Stimulated activated naive CD8-positive, alpha-beta T cell treated with anti-CD3 and anti-CD28 coated beads, Interleukin-15, amount 100 ng/mL, for 72 hours (primary cell): ENCODE measurements around the gene USP12.
"Not testable (repeated sequence)": the region's sequence is repeated elsewhere in the genome, so short reads cannot be mapped to it uniquely, and the experiment has no call there.

ENCODE experiments used
- ATAC-seq: fragments of 150-1000 bp; cut with Tn5 transposase; 2 replicates; pipeline ENCODE4 v1.10.0; 2021; ENCODE audit warnings: mild to moderate bottlenecking, moderate library complexity
- DNase-seq, 2 donors: peaks; one replicate each; pipeline ENCODE4 v3.0.0; 2021 to 2022
- H3K27ac Mint-ChIP-seq, 2 donors: one replicate each; pipeline ENCODE4 v1.8.0; 2022; ENCODE audit warnings: mild to moderate bottlenecking in 2 of 2, mixed read lengths in 2 of 2, moderate library complexity in 2 of 2
- H3K27me3 Mint-ChIP-seq: one replicate; pipeline ENCODE4 v1.8.0; 2022; ENCODE audit warnings: mixed read lengths
- H3K4me1 Mint-ChIP-seq: one replicate; pipeline ENCODE4 v1.8.0; 2022; ENCODE audit warnings: mild to moderate bottlenecking, mixed read lengths
- H3K4me3 Mint-ChIP-seq, 2 donors: one replicate each; pipeline ENCODE4 v1.8.0; 2022; ENCODE audit warnings: mild to moderate bottlenecking in 2 of 2, mixed read lengths in 2 of 2, moderate library complexity in 1 of 2
- H3K9me3 Mint-ChIP-seq, 2 donors: one replicate each; pipeline ENCODE4 v1.8.0; 2022; ENCODE audit warnings: mixed read lengths in 2 of 2

USP12 gene

DNA sequence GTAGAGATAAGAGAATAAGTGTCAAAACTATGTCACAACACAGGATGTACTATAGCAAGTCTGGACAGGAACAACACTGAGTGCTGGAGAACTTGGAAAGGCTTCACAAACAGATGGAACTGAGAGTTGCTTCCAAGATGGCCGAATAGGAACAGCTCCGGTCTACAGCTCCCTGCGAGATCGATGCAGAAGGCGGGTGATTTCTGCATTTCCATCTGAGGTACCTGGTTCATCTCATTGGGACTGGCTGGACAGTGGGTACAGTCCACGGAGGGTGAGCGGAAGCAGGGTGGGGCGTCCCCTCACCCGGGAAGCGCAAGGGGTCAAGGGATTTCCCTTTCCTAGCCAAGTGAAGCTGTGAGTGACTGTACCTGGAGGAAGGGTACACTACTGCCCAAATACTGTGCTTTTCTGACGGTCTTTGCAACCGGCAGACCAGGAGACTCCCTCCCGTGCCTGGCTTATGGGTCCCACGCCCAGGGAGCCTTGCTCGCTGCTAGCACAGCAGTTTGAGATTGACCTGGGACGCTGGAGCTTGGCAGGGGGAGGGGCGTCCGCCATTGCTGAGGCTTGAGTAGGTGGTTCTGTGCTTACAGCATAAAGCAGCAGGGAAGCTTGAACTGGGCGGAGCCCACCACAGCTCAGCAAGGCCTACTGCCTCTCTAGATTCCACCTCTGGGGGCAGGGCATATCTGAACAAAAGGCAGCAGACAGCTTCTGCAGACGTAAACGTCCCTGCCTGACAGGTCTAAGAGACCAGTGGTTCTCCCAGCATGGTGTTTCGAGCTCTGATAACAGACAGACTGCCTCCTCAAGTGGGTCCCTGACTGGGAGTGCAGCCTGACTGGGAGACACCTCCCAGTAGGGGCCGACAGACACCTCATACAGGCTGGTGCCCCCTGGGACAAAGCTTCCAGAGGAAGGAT is 46.0 kb downstream of the USP12 start:
- DNase-seq, result no peak
- Mint-ChIP-seq H3K27me3 (no peaks in the 10 kb centered on the region), H3K4me1 (peaks cover 75% of the 10 kb centered on the region), H3K27ac (no peak overlapping the region), H3K4me3 (peak overlapping the region in 1 of 2 donors; percentile 31), H3K9me3 (peaks cover 21 to 25% of the 10 kb centered on the region in 2 donors)
- no peak for ATAC-seq

DNA sequence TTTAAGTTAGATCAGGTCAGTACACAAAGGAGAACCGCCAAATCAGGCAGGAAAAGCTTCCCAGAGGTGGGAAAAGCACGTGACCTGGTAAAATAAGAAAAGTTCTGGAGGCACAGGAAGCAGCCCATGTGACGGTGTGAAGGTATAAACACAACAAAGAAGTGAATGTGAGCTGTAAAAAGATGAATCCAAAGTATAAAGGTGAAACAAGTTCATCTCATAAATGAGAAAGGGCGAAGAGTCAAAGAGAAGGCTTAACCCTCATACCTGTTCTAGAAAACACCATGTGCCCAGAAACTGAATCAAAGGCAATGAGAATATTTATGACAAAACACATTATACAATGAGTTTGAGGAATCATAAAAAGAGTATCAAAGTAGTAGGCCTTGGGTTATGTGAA is 47.0 kb downstream of the USP12 start:
- H3K4me3 Mint-ChIP-seq, result no peak overlapping the region
- no peak for DNase-seq
- ATAC-seq, result no peak
- H3K27ac Mint-ChIP-seq, result peak overlapping the region in 1 of 2 donors; percentile 37
- H3K27me3 Mint-ChIP-seq, result no peaks in the 10 kb centered on the region
- H3K4me1 Mint-ChIP-seq, result peaks cover 69% of the 10 kb centered on the region
- peaks cover 21 to 25% of the 10 kb centered on the region in 2 donors for H3K9me3 Mint-ChIP-seq

DNA sequence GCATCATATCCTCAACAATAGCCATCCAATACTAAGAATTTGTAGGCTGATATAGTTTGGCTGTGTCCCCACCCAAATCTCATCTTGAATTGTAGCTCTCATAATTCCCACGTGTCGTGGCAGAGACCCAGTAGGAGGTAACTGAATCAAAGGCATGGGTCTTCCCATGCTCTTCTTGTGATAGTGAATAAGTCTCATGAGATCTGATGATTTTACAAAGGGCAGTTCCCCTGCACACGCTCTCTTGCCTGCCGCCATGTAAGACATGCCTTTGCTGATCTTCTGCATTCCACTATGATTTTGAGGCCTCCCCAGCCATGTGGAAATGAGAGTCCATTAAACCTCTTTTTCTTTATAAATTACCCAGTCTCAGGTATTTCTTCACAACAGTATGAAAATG is 48.2 kb downstream of the USP12 start:
- not testable (repeated sequence) for ATAC-seq, H3K27me3 Mint-ChIP-seq, DNase-seq, H3K4me3 Mint-ChIP-seq
- H3K4me1 Mint-ChIP-seq, result peaks cover 69% of the 10 kb centered on the region
- peaks cover 21 to 25% of the 10 kb centered on the region in 2 donors for H3K9me3 Mint-ChIP-seq
- peak overlapping the region in 1 of 2 donors; percentile 74 for H3K27ac Mint-ChIP-seq

DNA sequence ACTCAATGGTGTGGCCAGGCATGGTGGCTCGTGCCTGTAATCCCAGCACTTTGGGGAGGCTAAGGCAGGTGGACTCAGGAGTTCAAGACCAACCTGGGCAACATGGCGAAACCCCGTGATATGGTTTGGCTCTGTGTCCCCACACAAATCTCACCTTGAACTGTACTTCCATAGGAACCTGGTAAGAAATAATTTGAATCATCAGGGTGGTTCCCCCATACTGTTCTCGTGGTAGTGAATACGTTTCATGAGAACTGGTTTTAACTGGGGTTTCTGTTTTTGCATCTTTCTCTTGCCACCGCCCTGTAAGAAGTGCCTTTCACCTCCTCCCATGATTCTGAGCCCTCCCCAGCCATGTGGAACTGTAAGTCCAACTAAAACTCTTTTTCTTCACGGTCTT is 49.6 kb downstream of the USP12 start:
- no peaks in the 10 kb centered on the region for H3K27me3 Mint-ChIP-seq
- peaks cover 65% of the 10 kb centered on the region for H3K4me1 Mint-ChIP-seq
- peak overlapping the region in 1 of 2 donors; percentile 69 for H3K27ac Mint-ChIP-seq
- no peak overlapping the region for H3K4me3 Mint-ChIP-seq
- DNase-seq (no peak), ATAC-seq (no peak)
- H3K9me3 Mint-ChIP-seq, result peaks cover 21 to 25% of the 10 kb centered on the region in 2 donors

DNA sequence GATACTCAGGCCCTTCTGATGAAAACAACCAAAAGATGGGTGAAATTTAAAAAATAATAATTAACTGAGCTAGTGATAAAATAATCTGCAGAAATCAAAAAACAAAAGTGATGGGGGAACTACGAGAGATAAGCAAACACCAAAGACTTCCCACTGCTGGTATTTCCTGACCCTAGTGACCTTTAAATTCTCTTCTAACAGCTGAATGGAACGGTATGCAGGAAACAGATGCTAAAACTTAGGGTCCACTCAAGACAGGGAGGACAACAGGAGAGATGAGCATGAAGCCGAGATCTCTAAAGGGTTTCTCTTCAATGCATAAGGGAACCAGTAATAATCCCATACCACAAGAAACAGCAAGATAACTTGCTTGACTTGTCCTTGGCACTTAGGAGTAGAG is 50.8 kb downstream of the USP12 start:
- H3K4me3 Mint-ChIP-seq, result no peak overlapping the region
- H3K9me3 Mint-ChIP-seq, result peaks cover 21 to 25% of the 10 kb centered on the region in 2 donors
- ATAC-seq (no peak), DNase-seq (no peak)
- H3K27ac Mint-ChIP-seq, result peak overlapping the region in 1 of 2 donors; percentile 57
- peaks cover 52% of the 10 kb centered on the region for H3K4me1 Mint-ChIP-seq
- no peaks in the 10 kb centered on the region for H3K27me3 Mint-ChIP-seq

DNA sequence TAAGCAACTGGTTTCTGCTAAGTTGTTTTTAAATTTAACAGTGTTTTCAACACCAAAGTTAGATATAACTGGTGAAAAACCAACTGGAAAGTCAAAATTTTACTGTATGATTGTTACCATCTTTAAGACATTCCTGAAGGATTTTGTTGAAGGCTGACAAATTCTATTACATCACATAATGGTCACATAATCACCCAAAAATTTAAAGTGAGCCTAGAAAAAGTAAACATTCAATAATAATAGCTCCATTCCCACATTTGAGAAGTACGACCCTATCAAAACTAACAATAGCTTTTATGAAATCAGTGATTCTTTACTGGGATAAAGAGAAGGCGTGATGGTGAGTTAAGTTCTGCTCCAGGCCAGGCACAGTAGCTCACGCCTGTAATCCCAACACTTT is 51.6 kb downstream of the USP12 start:
- peaks cover 21 to 25% of the 10 kb centered on the region in 2 donors for H3K9me3 Mint-ChIP-seq
- DNase-seq, result no peak
- no peak overlapping the region for H3K4me3 Mint-ChIP-seq
- no peak overlapping the region for H3K27ac Mint-ChIP-seq
- ATAC-seq, result no peak
- no peaks in the 10 kb centered on the region for H3K27me3 Mint-ChIP-seq
- peaks cover 53% of the 10 kb centered on the region for H3K4me1 Mint-ChIP-seq

DNA sequence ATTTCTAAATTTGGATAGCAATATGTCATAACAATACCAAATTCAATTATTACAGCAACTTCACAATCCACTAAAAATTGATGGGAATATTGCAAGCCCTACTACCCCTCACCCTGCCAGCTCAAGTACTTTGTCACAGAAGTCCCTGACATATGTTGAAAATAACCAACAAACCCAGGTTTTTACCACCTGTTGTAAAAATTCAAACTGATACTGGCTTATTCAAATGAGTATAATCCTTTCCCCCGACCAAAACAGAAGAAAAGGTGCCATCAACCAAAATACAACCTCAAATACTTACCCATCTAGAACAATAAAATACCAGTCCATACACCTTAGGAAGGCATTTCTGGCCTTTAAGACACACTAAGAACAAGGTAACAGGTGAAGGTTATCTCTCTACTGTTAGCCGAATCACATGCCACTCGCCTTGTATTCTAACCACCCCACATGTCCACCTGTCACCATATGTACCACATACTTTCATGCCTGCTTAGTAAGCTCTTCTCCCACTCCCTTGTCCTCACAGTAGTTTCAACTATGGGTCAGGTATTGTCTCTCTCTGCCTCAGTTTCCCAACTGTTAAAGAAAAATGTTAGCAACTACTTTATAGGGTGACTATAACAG is 53.1 kb downstream of the USP12 start:
- no peaks in the 10 kb centered on the region for H3K27me3 Mint-ChIP-seq
- DNase-seq, result no peak
- peaks cover 11 to 12% of the 10 kb centered on the region in 2 donors for H3K9me3 Mint-ChIP-seq
- no peak overlapping the region for H3K4me3 Mint-ChIP-seq
- H3K4me1 Mint-ChIP-seq, result peaks cover 58% of the 10 kb centered on the region
- no peak overlapping the region for H3K27ac Mint-ChIP-seq
- ATAC-seq, result no peak

DNA sequence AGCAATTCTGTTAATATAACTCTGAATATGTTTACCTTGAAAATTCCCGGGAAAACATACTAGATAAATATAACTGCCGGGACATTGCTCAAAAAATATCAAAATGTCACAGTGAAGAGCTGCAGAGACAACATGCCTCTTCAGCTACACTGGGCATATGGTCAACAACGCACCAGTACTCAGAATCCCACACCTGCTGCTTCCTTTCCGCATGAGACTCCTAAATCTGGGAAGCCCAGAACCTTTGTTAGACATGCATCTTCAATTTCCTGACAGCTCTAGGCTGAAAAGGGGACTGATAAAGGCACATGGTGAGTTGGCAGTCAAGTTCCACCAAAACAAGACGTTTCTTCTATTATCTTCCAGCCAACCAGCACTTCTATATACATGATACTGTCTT is 53.7 kb downstream of the USP12 start:
- no peak for DNase-seq
- no peaks in the 10 kb centered on the region for H3K27me3 Mint-ChIP-seq
- no peak overlapping the region for H3K4me3 Mint-ChIP-seq
- H3K4me1 Mint-ChIP-seq, result peaks cover 64% of the 10 kb centered on the region
- no peak overlapping the region for H3K27ac Mint-ChIP-seq
- no peak for ATAC-seq
- peaks cover 7 to 8% of the 10 kb centered on the region in 2 donors for H3K9me3 Mint-ChIP-seq

DNA sequence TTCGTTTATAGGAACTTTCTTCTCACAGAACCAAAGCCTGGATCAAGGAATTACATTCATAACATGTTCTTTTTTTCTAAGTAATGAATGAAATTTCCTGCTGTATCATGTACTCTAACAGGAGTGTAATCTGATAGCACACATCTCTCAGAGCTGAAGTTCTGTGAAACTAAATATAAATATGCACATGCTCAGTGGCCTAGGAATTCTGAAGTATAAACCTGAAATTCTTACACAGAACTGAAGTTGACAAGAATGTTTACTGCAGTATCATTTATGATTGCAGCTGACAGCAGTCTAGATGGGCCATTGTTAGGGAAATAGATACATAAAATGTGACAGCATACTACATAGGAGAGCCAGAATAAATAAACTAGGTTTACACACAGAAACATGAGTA is 54.5 kb downstream of the USP12 start:
- Mint-ChIP-seq H3K9me3 (peaks cover 2 to 8% of the 10 kb centered on the region in 2 donors), H3K4me1 (peaks cover 65% of the 10 kb centered on the region), H3K4me3 (no peak overlapping the region), H3K27me3 (no peaks in the 10 kb centered on the region), H3K27ac (no peak overlapping the region)
- no peak for ATAC-seq
- DNase-seq, result no peak

DNA sequence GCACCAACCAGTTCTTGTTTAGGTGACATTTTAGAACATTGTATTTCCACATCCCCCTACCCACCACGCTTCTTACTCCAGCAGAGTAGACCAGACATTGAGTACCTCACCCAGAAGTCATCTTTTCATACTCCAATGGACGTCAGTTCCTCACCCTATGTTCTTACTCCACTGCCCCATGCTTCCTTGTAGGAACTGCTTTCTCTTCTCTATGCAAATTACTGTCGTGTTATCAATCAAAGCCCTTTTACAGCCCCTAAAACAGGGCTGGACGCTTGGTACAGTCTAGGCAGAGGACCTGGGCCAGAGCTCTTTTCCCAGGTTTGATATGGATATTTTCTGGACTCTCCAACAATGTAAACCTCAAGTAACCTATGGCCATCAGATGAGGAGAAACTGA is 58.2 kb downstream of the USP12 start:
- Mint-ChIP-seq H3K4me3 (no peak overlapping the region), H3K27ac (peak overlapping the region in 1 of 2 donors; percentile 29), H3K27me3 (no peaks in the 10 kb centered on the region), H3K4me1 (peaks cover 39% of the 10 kb centered on the region), H3K9me3 (no peaks in the 10 kb centered on the region)
- DNase-seq, result no peak
- no peak for ATAC-seq

DNA sequence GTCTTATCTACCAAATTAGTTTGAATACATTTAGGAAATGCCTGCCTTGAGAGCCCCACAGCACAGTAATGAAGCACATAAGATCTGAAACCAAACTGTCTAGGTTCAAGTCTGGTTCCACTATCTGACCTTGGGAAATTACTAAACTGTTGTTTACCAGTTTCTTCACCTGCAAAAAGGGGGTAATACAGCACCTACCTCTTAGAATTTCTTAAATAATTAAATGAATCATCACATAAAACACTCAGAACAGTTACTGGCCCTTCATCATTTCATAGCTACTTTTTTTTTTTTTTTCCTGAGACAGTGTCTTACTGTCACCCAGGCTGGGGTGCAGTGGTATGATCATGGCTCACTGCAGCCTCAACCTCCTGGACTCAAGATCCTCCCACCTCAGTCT is 59.6 kb downstream of the USP12 start:
- no peak overlapping the region for H3K4me3 Mint-ChIP-seq
- H3K4me1 Mint-ChIP-seq, result peaks cover 30% of the 10 kb centered on the region
- peak overlapping the region in 1 of 2 donors; percentile 57 for H3K27ac Mint-ChIP-seq
- no peak for DNase-seq
- H3K27me3 Mint-ChIP-seq, result no peaks in the 10 kb centered on the region
- peak; percentile 80 for ATAC-seq
- H3K9me3 Mint-ChIP-seq, result no peaks in the 10 kb centered on the region

DNA sequence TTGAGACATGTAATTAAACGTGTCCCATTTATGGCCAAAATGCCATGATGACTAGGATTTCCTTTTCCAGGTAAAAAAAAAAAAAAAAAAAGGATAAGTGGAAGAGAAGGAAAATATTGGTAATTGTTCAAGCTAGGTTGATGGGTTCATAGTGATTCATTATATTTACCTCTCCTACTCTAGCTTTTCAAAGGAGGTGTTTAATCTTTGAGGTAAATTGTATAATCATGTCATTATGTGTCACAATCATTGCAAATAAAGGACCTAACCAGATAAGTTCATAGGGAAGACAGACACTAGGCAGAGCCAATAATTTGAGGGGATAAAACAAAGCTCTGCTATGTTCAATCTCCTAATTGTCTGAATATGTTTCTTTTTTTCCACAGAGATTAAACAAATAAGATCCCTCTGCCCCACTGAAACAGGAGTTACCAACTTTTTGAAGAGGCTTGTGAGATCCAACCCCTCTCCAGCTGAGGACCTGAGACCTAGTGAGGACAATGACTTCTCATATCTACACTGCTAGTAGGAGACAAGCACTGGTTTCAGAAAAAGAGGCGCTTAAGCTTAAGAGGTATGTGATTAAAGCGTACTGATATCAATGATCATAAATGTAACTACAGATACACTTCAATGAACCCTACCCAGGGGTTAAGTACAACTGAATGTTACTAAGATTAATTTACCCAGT is 61.4 kb downstream of the USP12 start:
- Mint-ChIP-seq H3K27ac (no peak overlapping the region), H3K4me1 (peaks cover 32% of the 10 kb centered on the region), H3K9me3 (no peaks in the 10 kb centered on the region), H3K27me3 (no peaks in the 10 kb centered on the region), H3K4me3 (no peak overlapping the region)
- ATAC-seq (no peak), DNase-seq (no peak)

DNA sequence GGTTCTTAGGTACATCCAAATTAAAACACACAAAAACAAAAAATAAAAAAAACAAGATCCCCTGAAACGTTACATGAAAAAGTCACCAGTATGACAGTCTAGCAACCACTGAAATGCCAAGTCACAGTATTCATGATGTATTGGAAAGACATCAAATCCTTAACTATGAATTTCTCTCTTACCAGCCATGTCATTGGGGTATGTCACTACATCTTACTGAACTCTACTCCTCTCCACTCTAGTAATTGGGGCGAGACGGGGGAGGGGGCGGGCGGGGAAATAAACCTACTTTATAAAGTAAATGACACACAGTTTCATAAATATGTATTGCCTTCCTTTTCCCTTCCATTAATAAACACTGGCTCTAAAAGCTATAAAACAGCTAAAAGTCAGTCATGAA is 65.5 kb downstream of the USP12 start:
- H3K9me3 Mint-ChIP-seq, result no peaks in the 10 kb centered on the region
- no peak for ATAC-seq

DNA sequence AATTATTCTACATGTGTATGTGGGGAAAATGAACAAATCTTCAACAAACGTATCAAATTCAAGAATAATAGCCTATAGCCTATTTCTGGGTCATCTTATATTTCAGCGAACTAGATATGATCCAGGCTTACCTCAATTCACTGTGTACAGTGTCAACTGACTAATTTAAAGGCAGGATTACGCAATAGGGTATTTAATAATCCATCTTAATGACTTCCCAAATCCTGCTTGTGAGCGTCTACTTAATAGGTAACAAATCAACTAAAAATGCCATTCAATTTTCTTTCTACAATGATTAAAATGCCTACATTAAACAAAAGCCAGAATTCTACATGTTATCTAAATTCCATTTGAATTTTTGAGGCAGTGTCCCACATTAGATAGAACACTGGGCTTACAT is 67.0 kb downstream of the USP12 start:
- Mint-ChIP-seq H3K9me3 (no peaks in the 10 kb centered on the region), H3K27me3 (no peaks in the 10 kb centered on the region), H3K27ac (no peak overlapping the region), H3K4me1 (peaks cover 30% of the 10 kb centered on the region), H3K4me3 (no peak overlapping the region)
- ATAC-seq (no peak), DNase-seq (no peak)

More for the DNA sequence above, 65.5 kb downstream of the USP12 start:
- H3K27me3 Mint-ChIP-seq, result no peaks in the 10 kb centered on the region
- H3K4me3 Mint-ChIP-seq, result no peak overlapping the region
- no peak overlapping the region for H3K27ac Mint-ChIP-seq
- DNase-seq, result no peak
- peaks cover 20% of the 10 kb centered on the region for H3K4me1 Mint-ChIP-seq

DNA sequence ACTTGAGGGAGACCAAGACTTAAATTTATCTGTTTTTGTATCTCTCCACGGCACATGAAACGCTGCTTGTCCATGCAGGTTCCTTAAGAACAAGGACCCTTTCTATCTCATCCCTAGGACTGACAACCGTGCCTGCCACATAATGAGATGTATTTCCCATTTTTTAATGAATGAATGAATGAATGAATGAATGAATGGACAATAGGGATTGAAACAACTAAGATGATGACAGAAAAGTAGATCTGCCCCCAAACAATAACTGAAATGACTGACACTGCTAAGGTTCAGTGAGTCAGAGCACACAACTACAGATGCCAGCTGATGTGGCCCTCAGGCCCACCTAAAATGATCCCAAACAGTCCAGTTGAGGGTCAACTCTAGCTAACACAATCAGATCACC is 69.8 kb downstream of the USP12 start:
- ATAC-seq, result no peak
- Mint-ChIP-seq H3K4me3 (no peak overlapping the region), H3K27ac (no peak overlapping the region)

DNA sequence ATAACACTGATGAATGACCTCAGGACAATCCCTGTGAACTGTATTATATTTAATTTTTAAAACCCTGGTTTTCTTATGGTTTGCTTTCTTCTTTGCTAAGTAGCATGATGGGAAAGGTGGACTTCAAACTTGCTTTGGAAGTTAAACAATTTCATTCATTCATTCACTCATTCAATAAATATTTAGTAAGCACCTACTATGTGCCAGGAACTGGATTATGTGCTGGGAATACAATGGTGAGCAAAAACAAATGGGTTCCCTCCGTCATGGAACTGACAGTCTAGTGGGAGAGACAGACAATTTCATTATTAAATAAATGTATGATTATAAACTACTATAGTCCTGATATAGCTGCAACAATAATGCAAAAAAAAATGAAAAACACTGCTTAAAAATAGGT is 70.3 kb downstream of the USP12 start:
- no peak for DNase-seq
- H3K4me3 Mint-ChIP-seq, result no peak overlapping the region
- H3K27me3 Mint-ChIP-seq, result no peaks in the 10 kb centered on the region
- no peaks in the 10 kb centered on the region for H3K9me3 Mint-ChIP-seq
- no peak overlapping the region for H3K27ac Mint-ChIP-seq
- no peak for ATAC-seq
- H3K4me1 Mint-ChIP-seq, result peaks cover 43% of the 10 kb centered on the region

More for the DNA sequence above, 69.8 kb downstream of the USP12 start:
- H3K27me3 Mint-ChIP-seq, result no peaks in the 10 kb centered on the region
- peaks cover 47% of the 10 kb centered on the region for H3K4me1 Mint-ChIP-seq
- H3K9me3 Mint-ChIP-seq, result no peaks in the 10 kb centered on the region
- DNase-seq, result no peak
